ACC112 (cell line): ENCODE results near the gene ATP5MC2.
A peak's percentile ranks its signal among the peaks of the same experiment; 100 is the strongest.
"Not testable (repeated sequence)": the region's sequence is repeated elsewhere in the genome, so short reads cannot be mapped to it uniquely, and the experiment has no call there.

Experiments
- H2AFZ ChIP-seq: fragments of 200-600 bp; sonication (generic); one replicate; pipeline ENCODE4 v1.6.0; 2017; ENCODE audit warnings: antibody characterized with exemption, low read length; ENCODE audit not compliant: unreplicated experiment
- H3K27ac ChIP-seq: fragments of 200-600 bp; sonication (generic); 2 replicates; pipeline ENCODE4 v1.5.1; 2014; ENCODE audit warnings: low read depth, mild to moderate bottlenecking, antibody characterized with exemption, low read length, moderate library complexity
- H3K27me3 ChIP-seq: fragments of 200-600 bp; sonication (generic); 2 replicates; pipeline ENCODE4 v1.6.1; 2014; ENCODE audit warnings: mild to moderate bottlenecking, antibody characterized with exemption, low read length, moderate library complexity, mixed read lengths; ENCODE audit not compliant: insufficient read depth
- H3K36me3 ChIP-seq: fragments of 200-600 bp; sonication (generic); 2 replicates; pipeline ENCODE4 v1.6.1; 2016; ENCODE audit warnings: mild to moderate bottlenecking, antibody characterized with exemption, low read length, moderate library complexity, mixed read lengths; ENCODE audit not compliant: insufficient read depth
- H3K4me1 ChIP-seq: fragments of 200-600 bp; sonication (generic); one replicate; pipeline ENCODE4 v1.6.1; 2016; ENCODE audit warnings: low read length, mixed read lengths; ENCODE audit not compliant: insufficient read depth, unreplicated experiment, control insufficient read depth
- H3K4me3 ChIP-seq: fragments of 200-600 bp; sonication (generic); 2 replicates; pipeline ENCODE4 v1.5.1; 2014; ENCODE audit warnings: mild to moderate bottlenecking, low read depth, low read length
- H3K79me2 ChIP-seq: fragments of 200-600 bp; sonication (generic); one replicate; pipeline ENCODE4 v1.6.0; 2016; ENCODE audit warnings: low read length; ENCODE audit not compliant: control insufficient read depth, unreplicated experiment, insufficient read depth

ATP5MC2 gene

DNA sequence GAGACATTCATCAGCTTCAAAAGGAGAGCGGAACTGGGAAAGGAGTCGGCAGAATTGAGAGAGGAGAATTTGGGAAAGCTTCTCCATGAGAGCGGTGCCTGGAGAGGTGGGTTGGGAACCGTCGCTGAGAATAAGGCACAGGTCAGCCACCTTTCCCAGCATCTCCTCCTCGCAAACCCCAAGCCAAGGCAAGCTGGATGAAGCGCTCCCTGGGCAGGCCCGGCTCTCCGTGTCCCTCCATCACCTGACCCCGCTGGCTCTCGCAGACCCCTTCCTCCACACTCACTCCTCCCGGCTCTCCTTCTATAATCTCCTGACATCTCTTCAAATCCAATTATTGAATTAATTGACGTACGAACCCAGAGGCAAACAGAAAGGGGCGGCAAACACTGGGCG lies 18.9 kb upstream of the ATP5MC2 start:
- Histone ChIP-seq H3K36me3 (no peaks in the 10 kb centered on the region), H3K4me3 (peak overlapping the region; percentile 51), H3K79me2 (no peaks in the 10 kb centered on the region), H3K27ac (no peak overlapping the region), H2AFZ (peak overlapping the region; percentile 35), H3K4me1 (no peaks in the 10 kb centered on the region), H3K27me3 (peaks cover 13% of the 10 kb centered on the region)

DNA sequence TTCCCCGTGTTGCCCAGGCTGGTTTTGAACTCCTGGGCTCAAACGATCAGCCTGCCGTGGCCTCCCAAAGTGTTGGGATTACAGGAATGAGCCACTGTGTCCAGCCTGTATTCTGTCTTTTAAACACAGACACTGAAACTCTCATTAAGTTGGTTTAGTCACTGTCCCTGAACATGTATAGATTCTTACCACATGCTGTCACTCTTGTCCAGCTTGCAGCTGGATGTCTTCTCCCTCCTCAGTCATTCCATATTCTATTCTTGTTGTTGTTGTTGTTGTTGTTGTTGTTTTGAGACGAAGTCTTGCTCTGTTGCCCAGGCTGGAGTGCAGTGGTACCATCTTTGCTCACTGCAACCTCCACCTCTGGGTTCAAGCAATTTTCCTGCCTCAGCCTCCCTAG lies 12.3 kb upstream of the ATP5MC2 start:
- no peaks in the 10 kb centered on the region for H3K4me1 ChIP-seq
- H3K79me2 ChIP-seq: no peaks in the 10 kb centered on the region
- H3K36me3 ChIP-seq: no peaks in the 10 kb centered on the region
- H2AFZ ChIP-seq: no peak overlapping the region
- no peaks in the 10 kb centered on the region for H3K27me3 ChIP-seq
- H3K4me3 ChIP-seq: no peak overlapping the region
- H3K27ac ChIP-seq: no peak overlapping the region

DNA sequence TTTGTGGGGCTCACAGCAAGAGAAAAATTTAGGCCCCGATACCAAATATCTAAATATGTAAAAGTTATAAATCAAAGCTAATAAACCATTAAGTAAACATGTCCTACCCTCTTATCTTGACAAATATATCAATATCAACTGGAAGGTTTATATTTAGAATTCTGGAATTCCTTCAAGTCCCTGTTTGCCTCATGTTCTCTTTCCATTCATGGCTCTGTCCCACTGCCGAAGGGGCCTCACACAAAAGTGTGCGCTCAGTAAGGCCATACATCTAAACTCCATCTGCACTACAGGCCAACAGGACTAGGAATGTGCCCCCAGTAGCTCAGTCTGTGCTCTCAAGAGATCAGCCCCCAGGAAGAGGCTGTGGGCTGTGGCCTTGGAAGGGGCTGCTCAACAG lies 10.6 kb upstream of the ATP5MC2 start:
- H3K36me3 ChIP-seq: no peaks in the 10 kb centered on the region
- H3K4me1 ChIP-seq: no peaks in the 10 kb centered on the region
- no peak overlapping the region for H2AFZ ChIP-seq
- no peak overlapping the region for H3K27ac ChIP-seq
- H3K79me2 ChIP-seq: no peaks in the 10 kb centered on the region
- no peak overlapping the region for H3K4me3 ChIP-seq
- H3K27me3 ChIP-seq: no peaks in the 10 kb centered on the region

DNA sequence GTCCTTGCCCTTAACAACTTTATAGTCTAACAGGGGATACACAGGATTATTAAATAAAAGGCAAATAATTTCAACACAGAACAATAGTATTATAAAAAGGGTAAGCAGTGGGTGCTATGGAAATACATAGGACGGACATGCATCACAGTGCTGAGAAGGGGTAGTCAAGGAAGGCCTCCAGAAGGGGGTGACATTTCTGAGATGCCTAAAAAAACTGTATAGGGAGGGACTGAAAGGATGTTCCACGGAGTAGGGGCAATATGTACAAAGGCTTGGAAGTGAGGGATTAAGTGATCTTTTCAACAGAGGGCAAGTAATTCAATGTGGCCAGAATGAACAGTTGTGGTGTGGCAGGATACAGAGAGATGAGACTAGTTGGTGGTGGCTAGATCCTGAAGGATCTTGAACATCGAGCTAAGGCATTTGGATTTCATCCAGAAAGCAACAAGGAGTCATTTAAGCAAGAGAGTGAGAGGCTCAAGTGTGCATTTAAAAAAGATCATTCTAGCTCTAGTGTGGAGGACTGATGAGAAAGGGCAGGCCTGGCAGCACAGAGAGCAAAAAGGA lies 8.9 kb upstream of the ATP5MC2 start:
- Histone ChIP-seq H3K4me1 (no peaks in the 10 kb centered on the region), H2AFZ (no peak overlapping the region), H3K4me3 (no peak overlapping the region), H3K27ac (no peak overlapping the region), H3K36me3 (no peaks in the 10 kb centered on the region), H3K79me2 (no peaks in the 10 kb centered on the region), H3K27me3 (no peaks in the 10 kb centered on the region)

- Histone ChIP-seq H3K4me1 (no peaks in the 10 kb centered on the region), H3K4me3 (no peak overlapping the region)
These were observed 8.1 kb upstream of the ATP5MC2 start for GRCh38 chr12:53683983-53684382.

DNA sequence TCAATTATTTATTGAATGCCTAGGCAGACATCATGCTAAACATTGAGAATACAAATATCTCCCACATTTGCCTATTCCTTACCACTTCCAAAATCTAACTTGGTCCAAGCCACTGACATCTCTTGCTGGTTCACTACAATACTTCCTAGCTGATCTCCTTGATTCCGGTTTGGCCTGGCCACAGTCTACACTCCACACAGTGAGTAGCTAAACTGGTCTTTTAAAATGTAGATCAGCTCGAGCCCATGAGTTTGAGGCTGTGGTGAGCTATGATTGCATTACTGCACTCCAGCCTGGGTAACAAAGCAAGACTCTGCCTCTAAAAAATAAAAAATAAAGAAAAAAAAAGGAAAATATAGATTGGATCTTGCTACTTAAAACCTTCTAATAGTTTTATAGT lies 7.6 kb upstream of the ATP5MC2 start:
- no peaks in the 10 kb centered on the region for H3K4me1 ChIP-seq
- no peaks in the 10 kb centered on the region for H3K27me3 ChIP-seq
- no peaks in the 10 kb centered on the region for H3K36me3 ChIP-seq
- no peak overlapping the region for H2AFZ ChIP-seq
- H3K79me2 ChIP-seq: no peaks in the 10 kb centered on the region
- no peak overlapping the region for H3K27ac ChIP-seq
- no peak overlapping the region for H3K4me3 ChIP-seq

More at GRCh38 chr12:53683983-53684382, 8.1 kb upstream of the ATP5MC2 start:
- Histone ChIP-seq H3K27me3 (no peaks in the 10 kb centered on the region), H3K79me2 (no peaks in the 10 kb centered on the region), H3K36me3 (no peaks in the 10 kb centered on the region), H3K27ac (no peak overlapping the region), H2AFZ (no peak overlapping the region)

DNA sequence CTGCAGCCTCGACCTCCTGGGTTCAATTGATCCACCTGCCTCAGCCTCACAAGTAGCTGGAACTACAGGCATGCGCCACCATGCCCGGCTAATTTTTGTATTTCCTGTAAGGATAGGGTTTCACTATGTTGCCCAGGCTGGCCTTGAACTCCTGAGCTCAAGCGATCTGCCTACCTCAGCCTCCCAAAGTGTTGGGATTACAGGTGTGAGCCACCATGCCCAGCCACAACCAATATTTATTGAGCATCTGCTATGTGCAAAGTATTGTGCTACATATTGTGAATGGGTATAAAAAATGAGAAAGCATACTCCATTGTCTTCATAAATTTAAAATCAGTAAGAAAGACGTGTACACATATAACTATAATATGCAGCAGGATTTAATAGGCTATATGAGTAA lies 4.2 kb upstream of the ATP5MC2 start:
- H3K4me1 ChIP-seq: peaks cover 19% of the 10 kb centered on the region
- H3K4me3 ChIP-seq, H2AFZ ChIP-seq, H3K27ac ChIP-seq, H3K79me2 ChIP-seq, H3K27me3 ChIP-seq, H3K36me3 ChIP-seq: not testable (repeated sequence)

DNA sequence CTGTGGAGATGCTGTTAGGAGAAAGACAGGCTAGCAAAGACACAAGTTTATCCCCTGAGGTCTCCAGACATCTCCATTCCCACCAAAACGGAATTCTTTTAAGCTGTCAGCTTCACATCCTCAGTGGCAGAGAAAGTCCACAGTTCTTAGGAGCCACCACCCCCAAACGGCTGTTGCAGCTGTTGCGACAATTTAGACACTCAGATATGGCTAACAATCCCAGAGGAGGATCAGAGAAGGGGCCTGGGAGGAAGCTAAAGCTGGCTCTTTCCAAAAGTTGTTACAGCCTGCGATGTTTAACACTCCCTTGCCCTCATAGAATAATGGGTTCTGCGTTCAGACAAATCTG lies 1.9 kb upstream of the ATP5MC2 start:
- Histone ChIP-seq H2AFZ (peak overlapping the region; percentile 98), H3K4me3 (peak overlapping the region; percentile 74)

GRCh38 chr12:53677016-53677799 lies 1.3 kb upstream of the ATP5MC2 start:
- Histone ChIP-seq H3K27ac (peak overlapping the region; percentile 69), H3K27me3 (no peaks in the 10 kb centered on the region), H3K4me3 (peak overlapping the region; percentile 74), H3K36me3 (peaks cover 3% of the 10 kb centered on the region; the same call in 1 of the 2 replicates), H3K79me2 (peaks cover 24% of the 10 kb centered on the region), H2AFZ (peak overlapping the region; percentile 98), H3K4me1 (peaks cover 31% of the 10 kb centered on the region)

More for the DNA sequence above, 1.9 kb upstream of the ATP5MC2 start:
- Histone ChIP-seq H3K79me2 (peaks cover 22% of the 10 kb centered on the region), H3K27ac (no peak overlapping the region), H3K36me3 (no peaks in the 10 kb centered on the region; the same call in 1 of the 2 replicates), H3K4me1 (peaks cover 31% of the 10 kb centered on the region), H3K27me3 (no peaks in the 10 kb centered on the region)

- Histone ChIP-seq H3K79me2 (peaks cover 25% of the 10 kb centered on the region), H3K4me3 (peak overlapping the region; percentile 74), H2AFZ (peak overlapping the region; percentile 98), H3K4me1 (peaks cover 32% of the 10 kb centered on the region), H3K27me3 (no peaks in the 10 kb centered on the region), H3K27ac (peak overlapping the region; percentile 69), H3K36me3 (peaks cover 5% of the 10 kb centered on the region)
These were observed 753 bp upstream of the ATP5MC2 start for GRCh38 chr12:53676656-53677015.
